Skeletal muscle tissue (tissue), 4 donors: Measurements from ENCODE around the gene IMMP2L. TPM values are rescaled to one million over a fixed set of nuclear protein-coding genes. Genes with fewer than 3 reads are reported as not detected.

ENCODE experiments used
- H3K27ac ChIP-seq: one replicate; pipeline ENCODE4 v1.7.0; 2013; ENCODE audit warnings: mild to moderate bottlenecking, low read depth, low read length, inconsistent platforms
- H3K27me3 ChIP-seq, 3 donors: one replicate each; pipeline ENCODE4 v1.7.0; 2013; ENCODE audit warnings: low read length in 3 of 3; ENCODE audit not compliant: control insufficient read depth in 3 of 3, insufficient read depth in 3 of 3
- H3K36me3 ChIP-seq, 3 donors: one replicate each; pipeline ENCODE4 v1.7.0; 2013; ENCODE audit warnings: low read length in 3 of 3; ENCODE audit not compliant: control insufficient read depth in 3 of 3, insufficient read depth in 3 of 3
- H3K4me1 ChIP-seq, 3 donors: one replicate each; pipeline ENCODE4 v1.7.0; 2013; ENCODE audit warnings: low read length in 3 of 3, mild to moderate bottlenecking in 3 of 3; ENCODE audit not compliant: control insufficient read depth in 3 of 3, insufficient read depth in 3 of 3
- H3K4me3 ChIP-seq, 3 donors: one replicate each; pipeline ENCODE4 v1.7.0; 2013; ENCODE audit warnings: low read length in 3 of 3
- H3K9ac ChIP-seq, 3 donors: one replicate each; pipeline ENCODE4 v1.7.0; 2013; ENCODE audit warnings: low read length in 3 of 3, mild to moderate bottlenecking in 3 of 3, moderate library complexity in 2 of 3, low read depth in 1 of 3
- H3K9me3 ChIP-seq, 3 donors: one replicate each; pipeline ENCODE4 v1.7.0; 2013; ENCODE audit warnings: low read length in 3 of 3; ENCODE audit not compliant: control insufficient read depth in 3 of 3
- total RNA-seq: library from RNA; depleted of rRNA; stranded (reverse); fragments of >200 nt; gene quantifications from one replicate; pipeline ENCODE4 v1.2.3, GENCODE V29; 2014
- donor health status: Osteomylitis.

The IMMP2L gene
- total RNA-seq, 1 donor from 2014 or later: 15.7 TPM

DNA sequence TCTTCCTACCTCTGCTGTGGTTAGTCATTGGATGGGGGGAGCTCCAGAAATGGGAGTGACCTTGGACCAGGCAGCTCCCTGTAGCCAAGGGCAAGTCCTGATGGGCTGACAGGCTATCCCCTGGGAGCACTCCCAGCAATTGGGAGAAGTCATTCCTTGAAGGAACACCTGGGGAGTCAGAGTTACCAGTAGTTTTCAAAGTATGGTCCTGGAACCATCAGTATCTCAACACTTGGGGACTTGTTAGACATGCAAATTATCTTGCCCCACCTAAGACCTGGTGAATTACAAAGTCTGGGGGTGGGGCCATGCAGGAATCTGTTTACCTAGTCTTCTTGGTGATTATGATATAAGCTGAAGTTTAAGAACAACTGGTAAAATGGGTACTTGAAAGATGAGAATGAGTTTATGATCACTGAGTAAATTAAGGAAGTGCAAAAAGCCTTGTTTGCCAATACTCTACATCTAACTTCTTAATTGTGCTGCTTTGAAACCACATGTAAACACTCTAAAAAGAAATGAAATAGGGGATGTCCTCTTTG lies 758.6 kb downstream of the IMMP2L start:
- Histone ChIP-seq H3K36me3 (no peaks in the 10 kb centered on the region), H3K9ac (no peak overlapping the region), H3K4me1 (no peaks in the 10 kb centered on the region), H3K9me3 (no peaks in the 10 kb centered on the region), H3K27me3 (no peaks in the 10 kb centered on the region), H3K4me3 (no peak overlapping the region), H3K27ac (no peak overlapping the region)

DNA sequence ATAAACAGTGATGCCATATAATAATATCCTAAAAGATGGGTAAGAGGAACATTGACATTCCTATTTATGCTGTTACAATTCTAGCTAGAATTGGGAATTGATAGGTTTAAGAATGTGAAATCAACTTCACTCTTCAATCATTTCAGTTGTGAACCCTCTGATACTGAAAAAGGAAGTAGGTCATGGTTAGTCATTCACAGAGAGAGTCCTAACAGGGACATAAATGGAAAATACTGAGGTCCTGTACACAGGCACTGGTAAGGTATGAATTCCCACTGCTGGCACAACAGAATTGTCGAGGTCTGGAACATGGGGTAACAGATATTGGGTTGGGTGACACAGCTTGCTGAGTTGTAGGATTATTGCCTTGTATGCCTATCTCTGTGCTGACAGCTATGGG lies 760.8 kb downstream of the IMMP2L start:
- Histone ChIP-seq H3K27me3 (no peaks in the 10 kb centered on the region), H3K4me1 (no peaks in the 10 kb centered on the region), H3K36me3 (no peaks in the 10 kb centered on the region), H3K27ac (no peak overlapping the region), H3K9ac (no peak overlapping the region), H3K4me3 (no peak overlapping the region), H3K9me3 (no peaks in the 10 kb centered on the region)

DNA sequence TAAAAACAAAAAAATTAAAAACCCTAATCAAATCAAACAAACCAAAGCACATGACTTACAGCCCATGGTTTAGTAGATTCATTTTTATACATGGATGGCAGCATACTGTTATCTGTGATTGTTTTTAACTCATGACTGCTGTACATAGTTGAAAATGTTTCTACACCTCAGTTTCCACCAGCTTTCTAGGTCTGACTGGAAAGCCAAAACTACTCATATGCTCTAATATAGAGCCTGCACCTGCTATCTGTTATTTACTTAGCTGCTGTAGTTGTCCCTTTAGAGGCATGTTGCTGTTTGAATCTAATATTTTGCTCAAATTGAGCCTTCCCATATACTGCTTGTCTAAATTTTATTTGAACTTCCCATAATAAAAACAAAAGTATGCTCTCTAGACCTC lies 761.3 kb downstream of the IMMP2L start:
- Histone ChIP-seq H3K9me3 (no peaks in the 10 kb centered on the region), H3K9ac (no peak overlapping the region), H3K27ac (no peak overlapping the region), H3K36me3 (no peaks in the 10 kb centered on the region), H3K27me3 (no peaks in the 10 kb centered on the region), H3K4me1 (no peaks in the 10 kb centered on the region), H3K4me3 (no peak overlapping the region)

DNA sequence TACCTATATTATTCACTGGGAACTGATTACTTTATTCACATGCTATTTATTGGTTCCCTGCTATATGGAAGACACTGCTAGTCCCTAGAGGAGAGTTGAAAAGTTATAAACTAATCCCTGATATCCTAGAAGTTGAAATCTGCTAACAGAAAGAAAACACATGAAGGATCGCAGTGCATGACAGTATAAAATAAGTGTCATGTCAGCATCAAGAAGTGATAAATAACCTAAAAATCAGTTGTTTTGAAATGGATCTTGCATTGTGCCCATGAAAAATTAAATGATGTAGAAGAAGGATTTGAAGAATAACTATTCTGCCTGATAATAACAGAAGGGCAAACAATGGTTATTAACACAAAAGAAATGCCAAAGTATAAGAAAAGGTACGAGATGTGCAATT lies 764.6 kb downstream of the IMMP2L start:
- H3K4me3 ChIP-seq: no peak overlapping the region
- no peaks in the 10 kb centered on the region for H3K9me3 ChIP-seq
- H3K4me1 ChIP-seq: no peaks in the 10 kb centered on the region
- no peak overlapping the region for H3K27ac ChIP-seq
- H3K27me3 ChIP-seq: no peaks in the 10 kb centered on the region
- no peak overlapping the region for H3K9ac ChIP-seq
- no peaks in the 10 kb centered on the region for H3K36me3 ChIP-seq

DNA sequence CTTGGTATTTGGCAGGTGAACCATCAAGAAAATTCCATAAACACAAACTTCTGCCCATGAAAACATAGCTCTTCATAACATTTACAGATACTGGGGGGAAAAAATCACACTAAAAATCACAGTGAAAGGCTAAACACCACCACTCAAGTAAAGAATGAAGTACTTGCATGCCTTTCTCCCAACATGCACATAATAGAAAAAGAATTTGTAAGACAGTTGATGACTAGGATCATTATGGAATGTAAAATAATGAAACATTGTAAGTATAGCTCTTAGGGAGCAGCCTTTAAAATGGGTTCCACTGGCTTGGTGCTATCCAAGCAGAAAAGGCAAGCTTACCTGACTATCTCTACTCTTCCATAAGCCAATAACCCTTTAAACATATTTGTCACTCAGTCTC lies 771.3 kb downstream of the IMMP2L start:
- no peaks in the 10 kb centered on the region for H3K36me3 ChIP-seq
- H3K9me3 ChIP-seq: no peaks in the 10 kb centered on the region

DNA sequence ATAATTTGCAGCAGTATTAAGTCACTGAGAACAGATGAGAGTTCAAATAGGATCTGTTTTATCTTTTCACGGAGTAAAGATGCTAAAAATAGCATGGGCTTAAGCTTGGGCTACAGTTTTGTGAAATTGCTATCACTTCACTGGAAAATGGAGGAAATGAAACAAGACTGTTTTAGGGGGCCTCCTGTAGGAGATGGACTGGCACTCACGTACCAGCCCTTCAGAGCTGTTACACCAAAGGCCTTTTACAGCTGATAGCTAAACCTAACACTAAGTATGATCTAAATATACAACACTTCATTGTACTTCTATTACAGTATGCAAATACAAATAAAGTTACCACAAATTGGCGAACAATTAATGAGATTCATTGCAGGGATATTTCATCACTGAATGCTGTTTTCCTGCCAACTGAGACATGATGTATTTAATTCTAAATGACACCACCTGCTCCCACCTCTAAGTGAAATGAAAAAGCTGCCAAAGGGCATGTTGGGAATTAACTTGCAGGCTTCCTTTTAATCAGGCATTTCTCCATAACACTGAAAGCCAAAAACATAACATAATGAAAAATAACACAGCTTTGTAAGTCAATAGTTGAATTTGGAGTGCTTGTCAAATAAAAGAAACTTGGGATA lies 775.8 kb downstream of the IMMP2L start:
- Histone ChIP-seq H3K9me3 (no peaks in the 10 kb centered on the region), H3K4me3 (no peak overlapping the region), H3K4me1 (no peaks in the 10 kb centered on the region), H3K27ac (no peak overlapping the region), H3K9ac (no peak overlapping the region), H3K36me3 (no peaks in the 10 kb centered on the region), H3K27me3 (no peaks in the 10 kb centered on the region)

More for the DNA sequence above, 771.3 kb downstream of the IMMP2L start:
- H3K27me3 ChIP-seq: no peaks in the 10 kb centered on the region
- no peak overlapping the region for H3K9ac ChIP-seq
- H3K4me3 ChIP-seq: no peak overlapping the region
- no peaks in the 10 kb centered on the region for H3K4me1 ChIP-seq
- H3K27ac ChIP-seq: no peak overlapping the region

DNA sequence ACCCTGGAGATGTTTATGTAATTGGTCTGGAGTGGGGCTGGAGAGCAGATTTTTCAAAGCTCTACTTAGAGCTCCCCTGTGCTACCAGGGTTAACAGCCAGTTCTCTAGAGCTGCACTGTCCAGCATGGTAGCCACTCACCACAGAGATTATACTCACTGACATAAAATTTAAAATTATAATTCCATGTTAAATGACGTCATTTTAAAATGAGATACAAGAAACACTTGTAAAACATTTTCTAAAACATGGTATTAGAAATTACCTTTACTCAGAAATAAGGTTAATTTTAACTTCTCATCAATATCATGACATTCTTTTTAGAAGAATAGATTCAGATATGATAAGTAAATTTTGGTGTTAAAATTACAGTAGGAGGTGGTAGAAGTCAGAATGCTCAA lies 777.5 kb downstream of the IMMP2L start:
- Histone ChIP-seq H3K4me1 (no peaks in the 10 kb centered on the region), H3K4me3 (no peak overlapping the region), H3K9me3 (no peaks in the 10 kb centered on the region), H3K27ac (no peak overlapping the region), H3K36me3 (no peaks in the 10 kb centered on the region), H3K27me3 (no peaks in the 10 kb centered on the region), H3K9ac (no peak overlapping the region)

DNA sequence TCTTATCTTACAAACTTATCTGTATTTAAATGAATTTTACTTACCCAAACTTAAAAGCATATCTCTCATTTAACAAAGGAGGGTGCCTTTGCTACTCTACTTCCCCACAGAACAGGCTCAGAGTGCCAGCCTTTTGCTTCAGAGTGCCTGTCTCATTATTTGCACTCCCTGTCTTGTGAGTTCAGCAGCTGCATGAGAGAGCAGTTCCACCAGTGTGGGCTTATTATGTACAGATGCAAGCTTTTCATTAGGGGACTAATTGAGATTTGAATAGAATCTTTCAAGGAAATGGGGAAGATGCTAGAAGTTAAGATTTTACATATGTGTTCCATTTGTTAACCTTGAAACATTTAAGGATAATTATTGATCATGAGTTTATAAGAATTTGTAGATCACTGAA lies 781.6 kb downstream of the IMMP2L start:
- H3K27ac ChIP-seq: no peak overlapping the region

DNA sequence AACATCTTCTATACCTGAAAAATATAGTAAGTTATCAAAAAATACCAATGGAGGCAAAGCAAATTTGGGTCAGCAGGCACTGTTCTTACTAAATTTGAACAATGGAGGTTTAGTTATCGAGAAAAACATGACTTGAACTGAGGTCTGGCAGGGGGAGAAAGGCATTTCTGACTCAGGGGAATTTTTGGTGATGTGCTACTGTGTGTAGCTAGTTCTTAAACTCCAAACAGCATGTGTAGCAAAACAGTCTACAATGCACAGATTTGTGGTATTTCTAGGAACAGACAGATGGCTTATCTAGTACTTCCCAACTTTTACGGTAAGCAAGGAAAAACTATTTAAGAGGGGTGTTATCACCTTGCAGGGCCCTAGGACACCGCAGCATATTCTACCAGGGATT lies 783.0 kb downstream of the IMMP2L start:
- Histone ChIP-seq H3K4me1 (no peaks in the 10 kb centered on the region), H3K9me3 (no peaks in the 10 kb centered on the region), H3K27ac (no peak overlapping the region), H3K27me3 (no peaks in the 10 kb centered on the region), H3K9ac (no peak overlapping the region), H3K36me3 (no peaks in the 10 kb centered on the region), H3K4me3 (no peak overlapping the region)

More for the DNA sequence above, 781.6 kb downstream of the IMMP2L start:
- H3K9me3 ChIP-seq: no peaks in the 10 kb centered on the region
- H3K36me3 ChIP-seq: no peaks in the 10 kb centered on the region
- H3K9ac ChIP-seq: no peak overlapping the region
- no peaks in the 10 kb centered on the region for H3K4me1 ChIP-seq
- no peaks in the 10 kb centered on the region for H3K27me3 ChIP-seq
- H3K4me3 ChIP-seq: no peak overlapping the region

DNA sequence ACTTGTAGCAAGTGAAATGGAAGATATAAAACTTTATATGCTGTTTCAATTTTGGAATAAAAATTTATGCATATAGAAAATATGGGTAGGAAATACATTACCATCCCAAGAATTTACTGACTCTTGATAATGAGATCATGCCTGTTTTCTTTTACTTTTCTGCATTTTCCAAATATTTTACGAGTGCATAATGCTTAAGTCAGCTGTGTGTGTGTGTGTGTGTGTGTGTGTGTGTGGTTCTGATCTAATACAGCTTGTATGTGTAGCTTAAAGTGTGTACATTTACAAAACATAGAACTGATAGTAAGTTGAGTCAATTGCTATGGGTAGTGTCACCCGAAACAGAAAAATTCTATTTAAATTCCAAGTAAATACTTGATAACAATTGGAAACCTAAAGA lies 787.2 kb downstream of the IMMP2L start:
- Histone ChIP-seq H3K27ac (no peak overlapping the region), H3K9me3 (no peaks in the 10 kb centered on the region), H3K27me3 (no peaks in the 10 kb centered on the region), H3K36me3 (no peaks in the 10 kb centered on the region), H3K9ac (no peak overlapping the region), H3K4me1 (no peaks in the 10 kb centered on the region), H3K4me3 (no peak overlapping the region)
